CD4-positive, alpha-beta T cell treated with Interleukin-1 beta for 1 hour (primary cell): ENCODE results near the gene TPST2.
"Not testable (repeated sequence)": the region's sequence is repeated elsewhere in the genome, so short reads cannot be mapped to it uniquely, and the experiment has no call there.

ENCODE experiments used
- DNase-seq, 2 donors: peaks; one replicate each; pipeline ENCODE4 v3.0.0-alpha.2; 2020 to 2022

The TPST2 gene

DNA sequence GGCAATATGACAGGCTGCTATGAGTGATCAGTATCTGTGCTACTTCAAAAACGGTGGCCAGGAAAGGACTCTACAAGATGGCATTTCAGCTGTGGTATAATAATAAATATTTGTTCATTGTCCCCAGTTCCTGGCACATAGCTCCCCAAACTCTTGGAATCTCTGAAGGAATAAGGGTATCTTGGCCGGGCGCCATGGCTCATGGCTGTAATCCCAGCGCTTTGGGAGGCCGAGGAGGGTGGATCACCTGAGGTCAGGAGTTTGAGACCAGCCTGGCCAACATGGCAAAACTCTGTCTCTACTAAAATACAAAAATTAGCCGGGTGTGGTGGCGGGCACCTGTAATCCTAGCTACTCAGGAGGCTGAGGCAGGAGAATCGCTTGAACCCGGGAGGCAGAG, 61.4 kb downstream of the TPST2 start:
- not testable (repeated sequence) for DNase-seq

DNA sequence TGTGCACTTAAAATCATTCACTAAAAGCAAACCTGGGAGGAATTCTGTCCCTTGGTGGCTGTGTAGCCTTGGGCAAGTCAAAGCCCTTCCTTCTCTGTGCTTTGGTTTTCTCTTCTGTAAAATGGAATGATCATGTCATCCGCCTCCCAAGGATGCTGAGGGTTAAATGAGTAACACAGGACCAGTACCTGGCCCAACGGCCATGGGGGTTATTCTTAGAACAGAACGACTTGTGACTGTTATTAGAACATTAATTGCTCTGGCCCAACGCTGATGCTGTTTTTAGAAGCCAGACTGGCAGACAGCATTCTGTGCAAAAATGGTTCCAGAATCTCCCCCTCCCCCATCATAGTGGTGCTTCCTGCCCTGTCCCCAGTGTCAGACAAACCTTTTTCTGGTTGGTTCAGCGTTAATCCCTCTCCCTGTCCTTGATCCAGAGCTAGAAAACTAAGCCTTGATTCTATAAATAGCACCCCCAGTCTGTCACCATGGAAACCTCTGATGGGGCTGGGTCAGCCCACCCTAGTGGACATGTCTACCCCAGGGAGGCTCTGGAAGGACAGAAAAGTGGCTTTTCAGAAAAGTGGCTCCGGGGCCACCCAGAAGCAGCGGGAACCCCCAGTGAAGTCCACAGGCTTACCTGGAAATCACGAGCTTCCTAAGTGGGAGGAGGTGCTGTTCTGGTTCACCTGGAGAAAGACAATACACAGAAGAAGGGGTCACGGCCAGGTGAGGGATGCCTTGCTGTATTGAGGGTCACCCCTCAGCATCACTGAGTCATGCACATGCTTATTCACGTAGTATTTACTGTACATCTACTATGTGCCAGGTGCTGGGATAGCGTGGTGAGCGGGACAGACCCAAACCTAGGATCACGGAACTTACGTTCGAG, 62.1 kb downstream of the TPST2 start:
- no peak for DNase-seq

DNA sequence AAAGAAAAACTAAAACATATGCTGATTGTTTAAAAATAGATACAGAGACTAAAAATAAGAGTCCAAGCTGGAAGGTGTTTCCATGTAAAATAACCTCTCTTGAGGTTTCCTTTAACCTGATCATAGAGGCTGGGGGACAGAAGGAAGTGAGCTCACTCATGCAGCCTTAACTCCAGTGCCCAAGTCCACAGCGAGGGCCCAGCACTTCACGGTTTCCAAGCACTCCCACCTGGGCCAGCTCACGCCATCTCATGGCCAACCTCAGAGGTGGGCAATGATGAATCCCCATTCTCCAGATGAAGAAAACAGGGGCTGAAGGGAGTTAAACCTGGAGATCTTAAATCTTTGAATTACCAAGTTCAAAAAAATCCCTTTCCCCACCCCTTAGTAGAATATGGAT, 62.8 kb downstream of the TPST2 start:
- DNase-seq, result no peak

DNA sequence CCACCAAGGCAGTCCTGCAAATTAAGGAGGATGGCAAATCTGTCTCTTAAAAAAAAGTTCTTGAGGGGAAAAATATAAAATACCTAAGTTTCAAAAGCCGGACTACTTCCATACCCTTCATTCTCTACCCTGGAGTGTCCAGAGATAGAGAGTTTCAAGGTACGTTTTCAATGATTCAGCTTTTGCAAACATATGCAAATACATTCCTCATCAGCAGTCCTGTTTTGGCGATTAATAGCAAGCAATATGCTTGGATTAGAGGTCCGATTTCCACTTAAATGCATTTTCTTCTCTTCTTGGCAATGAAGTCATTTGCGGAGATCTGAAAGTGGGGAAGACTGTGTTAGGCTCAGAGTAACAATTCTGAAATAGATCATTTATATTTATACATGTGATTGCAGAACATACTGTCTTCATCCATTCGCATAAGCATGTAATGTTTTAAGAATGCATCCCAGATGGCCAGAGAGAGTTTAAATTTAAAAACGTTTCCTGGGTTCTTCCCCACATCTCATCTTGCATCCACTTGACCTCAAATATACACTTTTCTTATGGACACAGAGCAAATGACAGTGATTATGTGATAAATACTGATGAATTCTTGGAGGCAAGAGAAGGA, 63.9 kb downstream of the TPST2 start:
- no peak for DNase-seq

DNA sequence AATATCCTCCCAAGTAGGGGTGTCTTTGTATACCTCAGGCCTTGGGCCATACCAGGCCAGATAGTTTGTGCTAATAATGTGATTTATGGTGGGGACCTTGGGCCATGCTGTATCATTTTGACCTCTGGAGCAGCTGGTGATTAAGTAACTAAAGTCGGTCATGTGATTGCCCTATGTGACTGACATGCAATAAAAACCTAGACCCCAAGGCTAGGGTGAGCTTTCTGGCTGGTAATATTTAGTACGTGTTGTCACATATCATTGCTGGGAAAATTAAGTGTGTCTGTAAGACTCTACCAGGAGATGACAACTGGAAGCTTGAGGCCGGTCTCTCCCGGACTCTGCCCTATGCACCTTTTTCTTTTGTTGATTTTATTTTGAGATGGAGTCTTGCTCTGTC, 65.1 kb downstream of the TPST2 start:
- no peak for DNase-seq

DNA sequence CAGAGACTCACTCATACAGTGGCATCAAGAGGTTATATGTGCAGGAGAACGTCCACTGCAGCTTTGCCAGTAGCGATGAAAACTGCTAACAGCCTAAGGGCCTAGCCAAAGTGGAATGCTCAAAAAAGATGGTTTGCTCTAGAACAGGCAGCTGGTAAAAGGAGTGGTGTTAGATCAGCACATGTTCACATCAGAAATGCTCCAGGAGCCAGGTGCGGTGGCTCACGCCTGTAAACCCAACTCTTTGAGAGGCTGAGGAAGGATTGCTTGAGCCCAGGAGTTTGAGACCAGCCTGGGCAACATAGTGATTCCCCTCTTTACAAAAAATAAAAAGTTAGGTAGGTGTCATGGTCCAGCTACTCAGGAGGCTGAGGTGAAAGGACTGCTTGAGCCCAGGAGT, 67.3 kb downstream of the TPST2 start:
- DNase-seq, result no peak

DNA sequence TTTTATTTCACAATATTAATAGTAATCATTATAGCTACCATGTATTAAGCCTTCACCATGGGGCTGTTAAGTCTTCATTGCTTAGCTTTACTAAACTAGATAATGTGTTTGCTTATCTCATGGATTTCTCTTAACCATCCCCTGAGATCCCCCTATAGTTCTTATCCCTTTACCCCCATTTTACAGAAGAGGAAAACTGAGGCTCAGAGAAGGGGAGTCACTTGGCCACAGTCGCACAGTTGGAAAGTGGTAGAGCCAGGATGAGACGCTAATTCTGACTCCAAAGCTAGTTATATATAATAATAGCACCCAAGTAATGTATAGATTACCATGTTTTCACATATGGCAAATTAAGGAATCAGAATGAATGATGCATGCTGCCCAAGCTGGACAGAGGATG, 67.9 kb downstream of the TPST2 start:
- DNase-seq, result no peak

DNA sequence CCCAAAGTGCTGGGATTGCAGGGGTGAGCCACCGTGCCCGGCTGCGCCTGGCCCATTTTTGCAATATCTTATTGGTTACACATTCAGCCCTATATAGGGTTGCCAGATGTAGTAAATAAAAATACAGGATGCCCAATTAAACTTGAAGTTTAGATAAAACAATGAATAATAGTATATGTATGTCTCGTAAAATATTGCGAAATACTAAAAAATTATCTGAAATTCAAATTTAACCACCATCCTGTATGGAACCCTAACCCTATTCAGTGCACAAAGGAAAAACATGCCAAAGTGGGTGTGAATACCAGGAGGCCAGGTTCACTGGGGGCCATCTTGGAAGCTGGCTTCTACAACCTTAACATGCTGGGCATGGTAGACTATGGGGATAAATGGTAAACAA, 72.5 kb downstream of the TPST2 start:
- no peak for DNase-seq

DNA sequence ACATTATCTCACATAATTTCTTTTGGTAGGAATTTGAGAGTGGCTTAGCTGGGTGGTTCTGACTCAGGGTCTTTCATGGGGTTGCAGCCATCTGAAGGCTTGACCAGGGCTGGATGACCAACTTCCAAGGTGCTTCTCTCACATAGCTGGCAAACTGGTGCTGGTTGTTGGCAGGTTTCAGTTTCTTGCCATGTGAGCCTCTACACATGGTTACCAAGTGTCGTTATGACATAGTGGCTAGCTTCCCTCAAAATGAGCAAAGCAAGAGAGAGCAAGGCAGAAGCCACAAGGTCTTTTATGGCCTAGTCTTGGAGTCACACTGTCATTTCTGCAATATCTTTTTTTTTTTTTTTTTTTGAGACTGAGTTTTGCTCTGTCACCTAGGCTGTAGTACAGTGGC, 73.4 kb downstream of the TPST2 start:
- no peak for DNase-seq

DNA sequence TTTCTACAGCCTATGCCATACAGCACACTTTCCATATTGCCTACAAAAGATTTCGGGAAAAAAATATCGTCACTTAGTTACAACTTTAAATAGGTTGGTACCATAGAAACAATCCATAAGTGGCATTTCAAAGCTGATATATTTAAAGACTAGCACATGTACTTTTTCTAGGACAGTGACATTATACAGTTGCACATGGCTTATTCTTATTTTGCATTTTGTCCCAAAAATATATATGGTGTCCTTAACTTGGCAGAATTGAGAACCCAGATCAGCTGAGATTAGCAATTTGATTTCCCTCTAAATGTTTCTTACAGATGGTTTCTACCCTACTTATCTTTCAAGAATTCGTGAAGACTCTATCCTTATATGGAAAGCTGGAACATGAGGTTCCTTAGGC, 74.0 kb downstream of the TPST2 start:
- no peak for DNase-seq

DNA sequence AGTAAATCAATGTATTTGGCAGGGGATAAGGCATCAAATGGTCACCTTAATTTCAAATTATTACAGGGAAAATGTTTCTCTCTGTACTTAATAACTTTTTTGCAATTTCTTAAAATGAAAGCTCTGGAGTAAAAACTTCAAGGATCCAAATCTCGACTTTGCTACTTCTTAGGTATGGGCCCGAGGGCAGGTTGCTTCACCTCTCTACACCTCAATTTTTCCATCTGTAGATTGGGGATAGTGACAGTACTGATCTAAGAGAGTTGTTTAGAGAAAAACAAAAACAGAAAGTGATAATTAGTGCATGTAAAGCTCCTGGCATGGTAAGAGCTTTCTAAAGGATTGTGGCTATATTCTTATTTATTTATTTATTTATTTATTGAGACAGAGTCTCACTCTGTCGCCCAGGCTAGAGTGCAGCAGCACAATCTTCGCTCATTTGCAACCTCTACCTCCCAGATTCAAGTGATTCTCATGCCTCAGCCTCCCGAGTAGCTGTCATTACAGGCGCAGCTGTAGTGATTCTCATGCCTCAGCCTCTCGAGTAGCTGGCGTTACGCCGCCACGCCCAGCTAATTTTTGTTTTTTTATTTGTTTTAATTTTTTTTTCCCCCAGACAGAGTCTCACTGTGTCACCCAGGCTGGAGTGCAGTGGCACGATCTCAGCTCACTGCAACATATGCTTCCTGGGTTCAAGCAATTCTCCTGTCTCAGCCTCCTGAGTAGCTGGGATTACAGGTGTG, 75.3 kb downstream of the TPST2 start:
- no peak for DNase-seq

DNA sequence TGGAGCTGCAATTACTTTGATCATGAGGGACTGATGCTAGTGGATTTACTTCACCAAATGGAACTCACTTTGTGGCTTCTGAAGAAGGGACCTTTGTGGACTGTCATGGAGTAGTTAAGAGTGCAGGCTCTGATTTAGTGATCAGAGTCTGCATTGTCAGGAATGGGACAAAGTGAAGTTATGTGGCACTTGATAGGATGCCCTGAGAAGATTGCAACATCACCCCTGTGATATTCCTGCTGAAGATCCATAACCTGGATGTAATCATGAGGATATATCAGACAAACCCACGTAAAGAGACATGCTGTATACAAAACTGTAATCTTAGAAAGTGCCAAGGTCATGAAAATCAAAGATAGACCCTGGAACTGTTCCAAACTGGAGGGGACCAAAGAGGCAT, 76.1 kb downstream of the TPST2 start:
- no peak for DNase-seq

DNA sequence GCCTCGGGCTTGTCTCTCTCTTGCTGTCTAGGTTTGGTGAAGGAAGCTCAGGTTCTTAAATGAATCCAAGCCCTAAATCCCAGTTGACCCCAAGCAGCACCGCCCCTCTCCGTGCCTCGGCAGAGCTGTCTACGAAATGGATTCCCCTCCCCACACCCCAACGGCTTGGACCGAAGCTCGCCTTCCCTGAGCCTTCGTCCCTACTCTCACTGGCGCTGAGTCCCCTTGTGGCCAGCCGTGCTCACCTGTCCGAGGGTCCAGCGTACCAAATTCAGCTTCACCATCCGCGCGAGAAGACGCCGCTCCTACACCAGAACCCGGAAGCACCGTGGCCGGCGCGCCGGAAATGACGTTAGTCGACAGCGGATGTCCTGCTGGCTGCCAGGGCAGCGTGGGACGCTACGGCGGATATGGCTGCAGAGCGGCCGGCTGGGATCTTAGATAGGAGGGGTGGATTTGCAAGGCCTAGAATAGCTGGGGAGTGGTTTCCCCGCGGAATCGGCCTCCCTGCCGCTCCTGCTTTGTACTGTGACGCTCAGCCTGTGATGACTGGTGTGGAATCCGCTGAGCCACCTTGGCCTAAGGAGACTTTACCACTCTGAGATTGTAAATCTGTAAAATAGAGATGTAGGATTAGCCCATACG, 77.7 kb downstream of the TPST2 start, which contains the start of gene TFIP11:
Gene TFIP11 (minus strand): TSS at position 325 of the 645 bp plus-strand sequence. CDS start 2,201 bp downstream, outside the sequence.
- DNase-seq, result peak; percentile 86 to 89

DNA sequence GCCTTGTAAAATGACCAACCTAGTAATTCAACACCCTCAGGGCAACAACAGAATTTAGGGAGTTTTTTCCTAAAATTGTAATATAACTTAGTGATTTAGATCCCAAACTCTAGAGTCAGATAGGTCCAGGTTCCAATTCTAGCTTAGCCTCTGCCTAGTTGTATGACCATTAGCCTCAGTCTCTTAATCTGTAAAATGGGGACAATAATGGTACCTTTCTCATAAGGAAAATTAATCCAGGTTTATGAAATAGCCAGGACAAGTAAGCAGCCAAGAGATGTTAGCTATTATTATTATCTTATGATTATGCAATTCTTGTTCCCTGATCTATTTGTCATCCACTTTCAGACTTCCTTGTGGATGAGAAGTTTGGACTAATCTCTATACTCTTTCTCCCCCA, 81.8 kb downstream of the TPST2 start:
- DNase-seq, result no peak

DNA sequence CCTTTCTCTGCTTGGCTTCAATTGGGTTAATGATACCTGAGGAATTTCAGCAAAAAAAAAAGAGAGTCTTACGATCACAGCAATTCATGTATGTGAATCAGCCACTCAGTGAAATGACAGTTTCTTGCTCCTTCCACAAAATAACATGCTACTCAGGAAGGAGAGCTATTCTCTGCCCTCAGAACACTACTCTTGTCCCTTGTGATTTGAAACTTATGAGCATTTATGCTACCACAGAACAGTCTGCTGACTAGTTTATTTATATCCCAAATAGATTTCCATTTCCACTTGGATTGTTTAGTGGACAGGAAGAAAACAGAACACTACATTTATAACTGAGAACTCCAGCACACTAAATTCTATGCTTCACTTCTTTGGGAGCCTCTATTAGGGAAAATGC, 86.2 kb downstream of the TPST2 start:
- DNase-seq, result no peak

DNA sequence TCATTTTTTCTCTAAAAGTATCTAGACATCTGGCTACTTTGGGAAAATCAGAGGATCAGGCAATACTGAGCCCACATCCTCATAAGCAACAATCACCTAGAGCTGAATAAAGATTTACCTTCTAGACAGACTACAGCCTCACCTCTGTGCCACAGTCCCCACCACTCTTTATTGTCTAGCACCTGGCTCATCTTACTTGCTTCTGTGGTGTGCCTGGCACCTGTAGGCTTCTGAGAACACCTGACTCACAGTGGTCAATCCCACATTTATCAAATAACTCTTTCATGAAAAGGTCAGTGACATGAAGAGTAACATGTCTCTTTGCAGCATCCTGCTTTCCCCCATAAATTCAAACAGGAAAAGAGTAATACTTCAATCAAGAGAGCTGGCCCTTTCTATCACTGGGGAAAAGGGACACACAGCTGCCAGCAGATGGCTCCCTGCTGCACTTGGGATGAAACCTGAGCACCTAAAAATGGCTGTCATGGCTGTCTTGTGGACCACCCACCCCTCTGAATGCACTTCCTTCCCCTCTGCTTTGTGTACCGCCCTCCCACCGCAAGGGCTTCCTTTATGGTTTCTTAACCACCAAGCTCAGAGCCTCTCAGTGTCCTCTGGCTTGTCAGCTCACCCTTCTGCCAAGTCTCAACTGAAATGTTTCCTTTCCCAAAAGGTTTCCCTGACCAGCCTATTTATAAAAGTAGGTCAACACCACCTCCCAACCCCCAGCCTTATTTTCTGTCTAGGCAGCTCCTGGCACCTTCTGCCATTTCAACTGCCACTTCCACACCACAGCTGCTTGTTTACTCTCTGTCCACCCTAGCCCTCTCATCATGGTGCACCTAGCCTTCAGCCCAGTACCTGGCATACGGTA, 87.0 kb downstream of the TPST2 start:
- peak; percentile 74 to 77 for DNase-seq

DNA sequence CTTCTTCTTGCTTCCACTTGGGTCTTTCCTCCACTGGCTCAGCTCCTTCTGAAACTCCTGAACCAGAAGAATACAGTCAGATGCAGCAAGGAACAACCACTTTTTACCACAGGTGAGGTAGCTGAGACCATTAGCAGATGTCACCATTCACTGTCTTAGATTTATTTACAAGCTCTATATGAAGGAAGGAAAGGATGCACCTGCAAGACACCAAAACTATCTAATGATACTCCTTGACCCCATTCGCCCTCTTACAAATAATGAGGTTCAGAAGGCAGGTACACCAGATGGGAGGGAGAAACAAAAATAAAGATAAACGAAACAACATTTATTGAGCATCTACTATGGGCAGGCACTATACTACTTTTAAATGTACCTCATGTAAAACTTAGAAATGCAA, 87.9 kb downstream of the TPST2 start:
- DNase-seq, result no peak

DNA sequence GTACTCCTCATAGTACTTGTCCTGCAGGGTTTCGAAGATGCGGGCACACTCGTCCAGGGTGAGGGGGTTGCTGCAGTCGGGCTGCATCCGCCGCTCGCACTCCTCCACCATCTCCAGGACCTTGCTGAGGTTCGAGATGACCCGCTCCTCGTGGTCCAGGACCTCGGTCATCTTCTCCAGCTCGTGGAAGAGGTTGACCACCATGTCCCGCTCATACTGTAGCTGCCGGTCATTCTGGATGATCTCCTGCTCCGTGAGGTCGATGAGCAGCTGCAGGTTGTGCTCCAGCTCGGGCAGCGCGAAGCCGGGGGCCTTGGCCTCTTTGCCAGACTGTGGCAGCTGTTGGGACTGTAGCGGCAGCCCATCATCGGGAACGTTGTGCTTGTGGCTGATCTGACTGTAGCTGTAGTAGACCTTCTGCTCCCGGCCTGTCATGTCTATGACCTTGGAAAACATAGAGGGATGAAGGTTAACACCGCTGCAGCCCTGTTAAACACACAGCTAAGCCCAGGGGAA, 90.7 kb downstream of the TPST2 start:
- no peak for DNase-seq

DNA sequence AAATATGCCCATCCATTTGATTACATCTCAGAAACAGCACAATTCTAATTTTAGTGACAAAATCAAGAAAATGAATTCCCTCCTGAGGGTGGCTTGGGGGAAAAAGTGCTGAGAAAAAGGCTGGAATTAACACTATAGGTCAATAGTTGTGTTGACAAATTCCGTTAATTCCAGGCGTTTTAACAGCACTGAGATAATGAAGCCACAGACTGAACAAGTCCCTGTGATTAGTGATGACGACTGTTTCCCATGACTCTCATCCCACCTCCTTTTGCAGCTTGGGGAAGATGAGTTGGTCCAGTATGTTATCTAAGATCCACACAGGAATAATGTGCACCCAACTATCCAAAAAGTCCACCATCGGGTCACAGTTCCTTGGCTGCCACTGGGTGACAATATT, 93.5 kb downstream of the TPST2 start:
- DNase-seq, result no peak

DNA sequence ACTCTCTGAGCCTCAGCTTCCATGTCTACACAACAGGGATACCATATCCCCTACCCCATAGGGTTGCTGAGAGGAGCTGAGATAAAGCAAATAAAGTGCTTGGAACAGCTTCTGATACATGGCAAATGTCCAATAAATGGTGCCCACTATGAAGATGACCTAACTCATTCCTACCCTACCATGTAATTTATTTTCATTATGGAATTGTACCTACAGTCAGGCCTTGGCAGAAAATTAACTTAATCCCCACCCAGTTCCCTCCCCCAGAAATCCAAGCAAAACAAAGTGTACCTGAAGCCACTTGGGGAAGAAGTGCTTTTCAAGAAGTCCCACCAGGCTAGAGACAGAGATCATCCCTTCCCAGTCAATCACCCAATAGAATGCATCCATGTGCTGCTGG, 95.4 kb downstream of the TPST2 start:
- no peak for DNase-seq

DNA sequence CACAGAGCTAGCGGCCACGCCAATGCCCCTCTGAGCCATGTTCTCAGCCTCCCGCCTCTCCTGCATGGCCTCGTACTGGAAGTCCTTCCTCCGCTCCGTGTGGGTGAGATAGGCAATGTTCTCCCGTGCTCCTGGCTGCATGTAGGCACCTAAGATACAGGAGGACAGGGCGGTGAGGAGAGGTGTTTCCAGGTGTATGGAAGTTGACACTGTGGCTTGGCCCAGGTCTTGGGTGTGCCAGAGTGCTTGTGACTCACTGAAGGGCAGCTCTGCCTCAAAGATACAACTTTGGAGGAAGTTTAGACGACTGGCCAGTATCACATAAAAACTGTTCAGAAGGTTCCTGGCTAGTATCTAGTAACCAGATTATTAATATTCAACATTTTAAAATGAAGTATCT, 97.7 kb downstream of the TPST2 start:
- no peak for DNase-seq

DNA sequence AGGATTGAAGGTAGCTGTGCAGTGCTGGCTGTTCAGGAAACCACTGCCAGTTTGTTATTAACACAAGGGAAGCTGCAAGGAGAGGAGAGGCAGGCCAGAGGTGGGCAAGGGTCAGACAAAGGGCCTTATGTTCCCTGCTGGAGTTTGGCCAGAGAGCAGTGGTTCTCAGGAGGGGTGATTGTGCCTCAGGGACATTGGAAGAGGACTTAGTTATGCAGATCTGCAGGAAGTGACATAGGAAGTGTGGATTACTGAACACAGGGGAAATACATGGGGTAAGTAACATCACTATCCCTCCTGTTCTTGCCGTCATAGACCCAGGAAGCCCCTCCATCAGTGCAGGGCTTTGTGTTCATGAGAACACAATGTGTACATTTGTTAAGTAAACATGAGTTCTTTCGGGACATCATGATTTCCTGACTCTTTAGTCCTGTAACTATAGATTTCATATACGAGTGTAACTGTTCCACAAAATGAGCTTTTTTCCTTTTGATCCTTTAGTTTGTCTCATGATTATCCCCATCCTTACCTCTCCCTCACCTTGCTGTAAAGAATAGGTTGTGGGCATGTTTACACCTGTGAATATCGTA, 100.4 kb downstream of the TPST2 start:
- no peak for DNase-seq
